Adrenal gland (tissue), 12 donors: ENCODE data around the gene ISG20. TPM values are rescaled to one million over a fixed set of nuclear protein-coding genes. Genes with fewer than 3 reads are reported as not detected.
A peak's percentile ranks its signal among the peaks of the same experiment; 100 is the strongest.
"Not testable (repeated sequence)": the region's sequence is repeated elsewhere in the genome, so short reads cannot be mapped to it uniquely, and the experiment has no call there.

Source experiments
- DNase-seq, 7 donors: peaks; one replicate each; pipeline ENCODE4 v3.0.0-alpha.2; 2019 to 2020
- H3K27ac ChIP-seq, 5 donors: fragments of 200-600 bp; sonication (generic) in 4 of 5; 1 replicate in 3 of 5; 2 replicates in 2 of 5; pipeline versions ENCODE4 v1.5.1 to v1.8.0; 2016 to 2020; ENCODE audit warnings: mild to moderate bottlenecking in 1 of 5
- H3K27me3 ChIP-seq: fragments of 200-600 bp; 2 replicates; pipeline ENCODE4 v1.8.0; 2021
- H3K36me3 ChIP-seq, 2 donors: fragments of 200-600 bp; replicated peaks in 1 of 2; 1 replicate in 1 of 2; 2 replicates in 1 of 2; pipeline versions ENCODE4 v1.5.1 to v1.8.0; 2018 to 2022
- H3K4me1 ChIP-seq, 2 donors: fragments of 200-600 bp; replicated peaks in 1 of 2; 1 replicate in 1 of 2; 2 replicates in 1 of 2; pipeline versions ENCODE4 v1.5.1 to v1.8.0; 2018 to 2021
- H3K4me3 ChIP-seq, 4 donors: fragments of 200-600 bp; sonication (generic) in 3 of 4; one replicate each; pipeline ENCODE4 v1.5.1; 2016 to 2018
- H3K9me3 ChIP-seq, 3 donors: fragments of 200-600 bp; sonication (generic) in 1 of 3; replicated peaks in 1 of 3; 1 replicate in 2 of 3; 2 replicates in 1 of 3; pipeline versions ENCODE4 v1.5.1 to v1.8.0; 2016 to 2021
- POLR2A ChIP-seq, 2 donors: fragments of 450-650 bp; IDR thresholded peaks; one replicate each; pipeline ENCODE4 v1.6.1; 2017; ENCODE audit warnings: antibody characterized with exemption in 2 of 2, mild to moderate bottlenecking in 2 of 2, moderate library complexity in 1 of 2
- WGBS, 4 donors: extraction: QIAGEN DNeasy Blood & Tissue Kit in 2 of 4; methylation state at CpG; one replicate each; pipeline versions ENCODE4 v1.1.5 to v1.1.7; 2013 to 2017; 5-methylcytosine and 5-hydroxymethylcytosine counted together
- intact Hi-C, 2 donors: fragments of 100-400 bp; cut with DNase I; formaldehyde crosslinking; loops; one replicate each; pipeline versions ENCODE4 v1.14.1 to v1.15.0; 2022 to 2023
- polyA plus RNA-seq, 3 donors: library from polyadenylated mRNA; stranded (reverse); fragments of 200-250 nt in 2 of 3; fragments of 350-450 nt in 1 of 3; fragmentation: Illumina TruSeq in 1 of 3; extraction: RNeasy Lipid Tissue Mini Kit (QIAGEN cat#74804) in 1 of 3; gene quantifications; one replicate each; pipeline ENCODE4 v1.2.3, GENCODE V29; 2013 to 2014
- total RNA-seq, 9 donors: library from RNA; depleted of rRNA in 4 of 9; stranded (reverse); fragments of >200 nt in 4 of 9; fragments of 120-200 nt in 1 of 9; fragmentation: NEBNext Ultra II Directional in 1 of 9; extraction: Animal tissue kit (Norgen Biotek cat#: 25700) in 1 of 9; gene quantifications; one replicate each; pipeline versions ENCODE4 v1.1.0 to v1.2.4, GENCODE V29; 2013 to 2023
- TF ChIP-seq, protein P1 (sequence below), 6 experiments: fragments of 450-650 bp in 4 of 6; fragments of 200-600 bp in 2 of 6; sonication (generic) in 1 of 6; IDR thresholded peaks; 1 replicate in 5 of 6; 2 replicates in 1 of 6; pipeline versions ENCODE4 v1.5.1 to v1.8.0; 2016 to 2021; ENCODE audit warnings: antibody characterized with exemption in 6 of 6, mild to moderate bottlenecking in 2 of 6, moderate library complexity in 1 of 6
- donor health status: healthy with polysubstance abuse.
- donor health status: Bipolar disorder and iron deficiency.
- donor health status: DM: yes; HTN: yes; CAD: no.
- donor health status: DM: no; HTN: no; CAD: no.
- donor health status: DM: no; HTN: no; CAD: no.
- donor health status: DM: yes; HTN: yes; CAD: no.

The ISG20 gene
- total and polyA plus RNA-seq, 12 donors: 1.6 to 13.6 (median 8.0) TPM

DNA sequence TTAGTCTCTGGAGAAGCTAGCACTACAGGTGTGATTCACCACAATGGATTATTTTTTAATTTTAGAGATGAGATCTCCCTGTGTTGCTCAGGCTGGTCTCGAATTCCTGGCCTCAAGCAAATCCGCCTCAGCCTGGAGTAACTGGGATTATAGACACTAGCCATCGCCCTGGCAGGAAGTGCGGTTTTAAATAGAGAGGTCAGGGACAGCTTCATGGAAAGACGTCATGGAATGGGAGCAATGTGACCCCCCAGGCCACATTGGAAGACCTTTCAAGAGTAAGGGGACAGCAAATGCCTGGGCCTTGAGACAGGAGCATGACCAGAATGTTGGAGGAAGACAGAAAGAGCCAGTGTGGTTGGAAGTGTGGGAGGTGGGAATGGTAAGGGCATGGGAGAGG, 2.2 kb upstream of the ISG20 start:
- intact Hi-C loops: no loop called here
- Histone ChIP-seq H3K36me3 (no peaks in the 10 kb centered on the region), H3K9me3 (no peaks in the 10 kb centered on the region), H3K4me1 (peaks cover 9 to 17% of the 10 kb centered on the region in 2 donors), H3K27ac (peak overlapping the region in 2 of 5 donors; percentile 4 to 22), H3K27me3 (no peaks in the 10 kb centered on the region), H3K4me3 (no peak overlapping the region)
- DNase-seq: no peak
- TF ChIP-seq, protein P1, sequence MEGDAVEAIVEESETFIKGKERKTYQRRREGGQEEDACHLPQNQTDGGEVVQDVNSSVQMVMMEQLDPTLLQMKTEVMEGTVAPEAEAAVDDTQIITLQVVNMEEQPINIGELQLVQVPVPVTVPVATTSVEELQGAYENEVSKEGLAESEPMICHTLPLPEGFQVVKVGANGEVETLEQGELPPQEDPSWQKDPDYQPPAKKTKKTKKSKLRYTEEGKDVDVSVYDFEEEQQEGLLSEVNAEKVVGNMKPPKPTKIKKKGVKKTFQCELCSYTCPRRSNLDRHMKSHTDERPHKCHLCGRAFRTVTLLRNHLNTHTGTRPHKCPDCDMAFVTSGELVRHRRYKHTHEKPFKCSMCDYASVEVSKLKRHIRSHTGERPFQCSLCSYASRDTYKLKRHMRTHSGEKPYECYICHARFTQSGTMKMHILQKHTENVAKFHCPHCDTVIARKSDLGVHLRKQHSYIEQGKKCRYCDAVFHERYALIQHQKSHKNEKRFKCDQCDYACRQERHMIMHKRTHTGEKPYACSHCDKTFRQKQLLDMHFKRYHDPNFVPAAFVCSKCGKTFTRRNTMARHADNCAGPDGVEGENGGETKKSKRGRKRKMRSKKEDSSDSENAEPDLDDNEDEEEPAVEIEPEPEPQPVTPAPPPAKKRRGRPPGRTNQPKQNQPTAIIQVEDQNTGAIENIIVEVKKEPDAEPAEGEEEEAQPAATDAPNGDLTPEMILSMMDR (IDR thresholded peaks at IDR 0.05): no peak
- no peak for TF ChIP-seq POLR2A (IDR thresholded peaks at IDR 0.05)
- 57 to 72% (median 63%) methylated on average over 5 of the region's 5 CpGs for WGBS, 4 donors

DNA sequence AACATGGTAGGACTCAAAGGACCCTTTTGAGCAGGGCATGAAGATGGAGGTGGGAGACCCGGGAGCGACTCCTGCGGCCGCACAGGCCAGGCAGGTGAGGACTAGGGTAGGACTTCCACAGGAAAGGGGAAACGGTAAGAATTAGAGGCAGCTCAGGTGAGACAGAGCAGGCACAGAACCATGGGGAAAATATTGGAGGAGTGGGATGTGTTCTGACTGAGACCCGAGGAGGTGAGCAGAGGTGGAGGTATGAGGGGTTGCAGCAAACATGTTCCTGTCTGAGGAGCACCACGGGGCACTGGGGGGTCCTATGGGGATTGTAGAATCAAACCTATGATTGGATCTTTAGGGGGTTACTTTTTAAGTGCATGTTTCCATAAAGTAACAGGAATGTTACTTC, 1.4 kb upstream of the ISG20 start:
- Histone ChIP-seq H3K4me1 (peaks cover 9 to 17% of the 10 kb centered on the region in 2 donors), H3K27me3 (no peaks in the 10 kb centered on the region), H3K4me3 (no peak overlapping the region), H3K27ac (peak overlapping the region in 2 of 5 donors; percentile 95 to 96), H3K36me3 (no peaks in the 10 kb centered on the region), H3K9me3 (no peaks in the 10 kb centered on the region)
- intact Hi-C loops: no loop called here
- no peak for DNase-seq
- WGBS, 4 donors: 73 to 85% (median 78%) methylated on average over 7 of the region's 7 CpGs
- TF ChIP-seq POLR2A (IDR thresholded peaks at IDR 0.05): no peak
- TF ChIP-seq, protein P1 (IDR thresholded peaks at IDR 0.05): no peak

DNA sequence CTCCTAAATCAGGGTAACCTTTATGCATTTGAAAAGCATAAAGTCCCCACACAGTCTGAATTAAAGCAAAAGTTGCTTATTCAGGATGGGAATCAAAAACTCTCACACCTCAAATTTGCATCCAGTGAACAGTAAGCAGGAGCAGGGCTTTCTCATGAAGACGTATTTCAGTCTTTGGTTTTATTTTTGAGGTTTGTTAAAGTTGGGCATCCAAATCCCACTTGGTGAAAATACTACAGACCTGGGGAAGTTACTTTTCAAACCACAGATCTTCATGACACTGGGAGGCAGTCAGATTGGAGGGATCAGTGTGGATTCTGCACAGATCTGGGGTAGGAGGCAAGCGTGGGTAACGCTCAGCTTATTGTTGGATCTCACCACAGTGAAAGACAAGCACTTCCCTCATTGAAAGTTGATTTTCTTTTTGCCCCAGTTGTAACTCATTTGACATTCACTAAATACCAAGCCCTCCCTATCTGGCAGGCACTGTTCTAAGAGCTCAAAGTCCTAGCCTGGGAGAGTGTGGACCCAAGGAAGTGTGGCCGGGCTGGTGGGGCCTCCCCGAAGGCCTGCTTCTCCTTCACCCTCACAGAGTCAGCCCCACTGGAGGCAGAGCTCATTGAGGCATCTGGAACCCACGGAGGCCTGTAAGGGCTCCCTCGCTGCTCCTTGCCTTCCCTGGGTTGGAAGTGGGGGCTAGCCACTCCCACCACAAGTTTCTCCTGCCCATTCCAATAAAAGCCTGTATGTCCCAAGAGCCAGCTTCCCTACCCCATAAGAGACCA, 783 bp upstream of the ISG20 start:
- Histone ChIP-seq H3K27me3 (no peaks in the 10 kb centered on the region), H3K9me3 (no peaks in the 10 kb centered on the region), H3K27ac (peak overlapping the region; percentile 50 to 96 (median 90)), H3K4me1 (peaks cover 9 to 17% of the 10 kb centered on the region in 2 donors), H3K4me3 (peak overlapping the region in 3 of 4 donors; percentile 16 to 59 (median 46)), H3K36me3 (no peaks in the 10 kb centered on the region)
- TF ChIP-seq, protein P1 (IDR thresholded peaks at IDR 0.05): no peak
- TF ChIP-seq POLR2A (IDR thresholded peaks at IDR 0.05): no peak
- intact Hi-C loops: no loop called here
- DNase-seq: peak in 1 of 7 donors; percentile 34
- WGBS, 4 donors: 66 to 86% (median 74%) methylated on average over 6 to 7 of the region's 7 CpGs

GRCh38 chr15:88641959-88642452, 3.2 kb downstream of the ISG20 start:
- peaks cover 9 to 17% of the 10 kb centered on the region in 2 donors for H3K4me1 ChIP-seq
- H3K4me3 ChIP-seq: no peak overlapping the region
- H3K27me3 ChIP-seq: no peaks in the 10 kb centered on the region
- DNase-seq: no peak
- 89 to 95% (median 91%) methylated on average over 12 of the region's 12 CpGs for WGBS, 4 donors
- no peaks in the 10 kb centered on the region for H3K9me3 ChIP-seq
- H3K27ac ChIP-seq: no peak overlapping the region
- H3K36me3 ChIP-seq: no peaks in the 10 kb centered on the region
- no peak for TF ChIP-seq POLR2A (IDR thresholded peaks at IDR 0.05)
- TF ChIP-seq, protein P1 (IDR thresholded peaks at IDR 0.05): no peak
- intact Hi-C loops: no loop called here

GRCh38 chr15:88642514-88642913, 3.7 kb downstream of the ISG20 start:
- H3K27me3 ChIP-seq, intact Hi-C loops, H3K4me3 ChIP-seq: not testable (repeated sequence)

More at GRCh38 chr15:88642514-88642913, 3.7 kb downstream of the ISG20 start:
- 93 to 96% (median 95%) methylated on average over 11 of the region's 11 CpGs for WGBS, 4 donors
- not testable (repeated sequence) for H3K36me3 ChIP-seq, DNase-seq, H3K27ac ChIP-seq, H3K9me3 ChIP-seq
- H3K4me1 ChIP-seq: peaks cover 9 to 17% of the 10 kb centered on the region in 2 donors
